IMR-90 (cell line): ENCODE results near the gene GNA15. TPM values are rescaled to one million over a fixed set of nuclear protein-coding genes. Genes with fewer than 3 reads are reported as not detected.
A peak's percentile ranks its signal among the peaks of the same experiment; 100 is the strongest.

ENCODE experiments used
- ATAC-seq: fragments of 200-7000 bp; cut with Tn5 transposase; 2 replicates; pipeline ENCODE4 v1.9.1; 2020; ENCODE audit warnings: low read depth, mild to moderate bottlenecking, moderate library complexity
- BruUV-seq: library from RNA; stranded (reverse); fragments of 400-500 nt; replicated peaks from 2 replicates; lab custom pipeline; 2021; lab: Mats Ljungman, UMichigan
- CTCF ChIA-PET: fragments of 300-600 bp; formaldehyde crosslinking; extraction: SDS; loops from one replicate; lab custom pipeline; 2021; ENCODE audit warnings: antibody characterized with exemption; lab: Yijun Ruan, JAX
- POLR2A ChIA-PET: fragments of 300-600 bp; sonication (Branson Sonifier 250); formaldehyde crosslinking; loops from one replicate; lab custom pipeline; 2022; ENCODE audit warnings: antibody characterized with exemption; ENCODE audit not compliant: unreplicated experiment; lab: Charles Lee
- DNase-seq: peaks from one replicate; pipeline ENCODE4 v3.0.0; 2013
- H2AFZ ChIP-seq: replicated peaks from 2 replicates; pipeline ENCODE3; 2013; ENCODE audit warnings: low read length, mild to moderate bottlenecking; ENCODE audit not compliant: poor library complexity
- H2AK5ac ChIP-seq: 2 replicates; pipeline ENCODE4 v1.6.1; 2013; ENCODE audit warnings: low read depth, low read length, inconsistent platforms
- H2AK9ac ChIP-seq: replicated peaks from 2 replicates; pipeline ENCODE3; 2013; ENCODE audit warnings: mild to moderate bottlenecking, low read depth, low read length, moderate library complexity; ENCODE audit not compliant: poor library complexity
- H2BK120ac ChIP-seq: 2 replicates; pipeline ENCODE4 v1.6.1; 2013; ENCODE audit warnings: low read depth, low read length, inconsistent platforms
- H2BK15ac ChIP-seq: 3 replicates; pipeline ENCODE4 v1.6.1; 2013; ENCODE audit warnings: low read depth, low read length, inconsistent platforms
- H2BK20ac ChIP-seq: 2 replicates; pipeline ENCODE4 v1.6.1; 2013; ENCODE audit warnings: low read depth, mild to moderate bottlenecking, inconsistent platforms, low read length, moderate library complexity
- H2BK5ac ChIP-seq: 2 replicates; pipeline ENCODE4 v1.6.1; 2013; ENCODE audit warnings: mild to moderate bottlenecking, low read depth, low read length, inconsistent platforms; ENCODE audit not compliant: poor library complexity, severe bottlenecking
- H3K14ac ChIP-seq: replicated peaks from 2 replicates; pipeline ENCODE4 v1.6.1; 2013; ENCODE audit warnings: low read depth, low read length, inconsistent platforms
- H3K18ac ChIP-seq: 2 replicates; pipeline ENCODE4 v1.6.1; 2013; ENCODE audit warnings: low read depth, low read length, control low read depth
- H3K23ac ChIP-seq: 2 replicates; pipeline ENCODE4 v1.6.1; 2013; ENCODE audit warnings: low read depth, low read length, inconsistent platforms
- H3K27ac ChIP-seq: 2 replicates; pipeline ENCODE4 v1.5.1; 2013; ENCODE audit warnings: mild to moderate bottlenecking, control low read depth, low read length; ENCODE audit not compliant: insufficient read depth
- H3K27me3 ChIP-seq: 2 replicates; pipeline ENCODE4 v1.6.1; 2013; ENCODE audit warnings: low read length; ENCODE audit not compliant: control insufficient read depth, insufficient read depth
- H3K36me3 ChIP-seq: 2 replicates; pipeline ENCODE4 v1.6.1; 2013; ENCODE audit warnings: low read length, mixed read lengths; ENCODE audit not compliant: control insufficient read depth, insufficient read depth
- H3K4ac ChIP-seq: 2 replicates; pipeline ENCODE4 v1.6.1; 2013; ENCODE audit warnings: low read depth, low read length, inconsistent platforms
- H3K4me1 ChIP-seq: 2 replicates; pipeline ENCODE4 v1.6.1; 2013; ENCODE audit warnings: low read length, mixed read lengths; ENCODE audit not compliant: control insufficient read depth, insufficient read depth
- H3K4me2 ChIP-seq: 2 replicates; pipeline ENCODE4 v1.6.1; 2013; ENCODE audit warnings: low read depth, mild to moderate bottlenecking, control low read depth, low read length, moderate library complexity
- H3K4me3 ChIP-seq: 2 replicates; pipeline ENCODE4 v1.5.1; 2013; ENCODE audit warnings: low read depth, mild to moderate bottlenecking, control low read depth, low read length, moderate library complexity; ENCODE audit not compliant: insufficient read depth
- H3K56ac ChIP-seq: 2 replicates; pipeline ENCODE4 v1.6.1; 2013; ENCODE audit warnings: low read length, inconsistent platforms; ENCODE audit not compliant: insufficient read depth; ENCODE audit errors: extremely low read depth
- H3K79me1 ChIP-seq, 2 experiments: 2 replicates each; pipeline ENCODE4 v1.6.1; 2013; ENCODE audit warnings: low read length in 2 of 2, inconsistent platforms in 1 of 2, low read depth in 1 of 2
- H3K9ac ChIP-seq: 2 replicates; pipeline ENCODE4 v1.6.1; 2013; ENCODE audit warnings: low read depth, low read length, control low read depth
- H3K9me1 ChIP-seq: 2 replicates; pipeline ENCODE4 v1.6.1; 2013; ENCODE audit warnings: low read length, inconsistent platforms; ENCODE audit not compliant: insufficient read depth
- H3K9me3 ChIP-seq: 2 replicates; pipeline ENCODE4 v1.6.1; 2013; ENCODE audit warnings: low read length; ENCODE audit not compliant: control insufficient read depth, insufficient read depth
- H4K20me1 ChIP-seq: 2 replicates; pipeline ENCODE4 v1.6.1; 2013; ENCODE audit warnings: low read length, inconsistent platforms; ENCODE audit not compliant: insufficient read depth
- H4K5ac ChIP-seq: 2 replicates; pipeline ENCODE4 v1.6.1; 2013; ENCODE audit warnings: mild to moderate bottlenecking, low read depth, low read length, control low read depth
- H4K8ac ChIP-seq, 2 experiments: 2 replicates each; pipeline ENCODE4 v1.6.1; 2013; ENCODE audit warnings: low read depth in 2 of 2, low read length in 2 of 2, control low read depth in 1 of 2, inconsistent platforms in 1 of 2
- H4K91ac ChIP-seq: 2 replicates; pipeline ENCODE4 v1.6.1; 2013; ENCODE audit warnings: low read depth, low read length, inconsistent platforms; ENCODE audit not compliant: insufficient read depth
- BHLHE40 ChIP-seq: fragments of 150-350 bp; IDR thresholded peaks from 2 replicates; pipeline ENCODE4 v1.6.1; 2016; ENCODE audit warnings: mild to moderate bottlenecking, low read depth, low read length
- CTCF ChIP-seq: conservative IDR thresholded peaks from 2 replicates; pipeline ENCODE4 v1.5.1; 2012; ENCODE audit warnings: mild to moderate bottlenecking, low read depth, low read length, improper control_type of control experiment
- ELK1 ChIP-seq: fragments of 150-350 bp; IDR thresholded peaks from 2 replicates; pipeline ENCODE4 v1.6.1; 2016; ENCODE audit warnings: low read depth, mild to moderate bottlenecking, low read length, moderate library complexity, borderline replicate concordance
- FOS ChIP-seq: fragments of 150-350 bp; IDR thresholded peaks from 2 replicates; pipeline ENCODE4 v1.6.1; 2016; ENCODE audit warnings: low read depth, low read length
- MAZ ChIP-seq: IDR thresholded peaks from 2 replicates; pipeline ENCODE4 v1.6.1; 2012; ENCODE audit warnings: low read depth, mild to moderate bottlenecking, low read length, improper control_type of control experiment, moderate library complexity, borderline replicate concordance
- NFE2L2 ChIP-seq: fragments of 150-350 bp; IDR thresholded peaks from 2 replicates; pipeline ENCODE4 v1.6.1; 2016; ENCODE audit warnings: low read depth, mild to moderate bottlenecking, low read length
- POLR2A ChIP-seq: IDR thresholded peaks from 2 replicates; pipeline ENCODE4 v1.6.1; 2012; ENCODE audit warnings: mild to moderate bottlenecking, low read depth, low read length
- RAD21 ChIP-seq: IDR thresholded peaks from 2 replicates; pipeline ENCODE4 v1.6.1; 2012; ENCODE audit warnings: low read length, improper control_type of control experiment
- RFX5 ChIP-seq: IDR thresholded peaks from 2 replicates; pipeline ENCODE4 v1.8.0; 2012; ENCODE audit warnings: low read depth, mild to moderate bottlenecking, low read length, moderate library complexity
- USF2 ChIP-seq: fragments of 150-350 bp; IDR thresholded peaks from 2 replicates; pipeline ENCODE4 v1.6.1; 2017; ENCODE audit warnings: mild to moderate bottlenecking, antibody characterized with exemption, low read length, low read depth
- WGBS, 2 experiments: methylation state at CpG; one replicate each; pipeline versions ENCODE4 v1.1.5 to v1.1.7; 2013; ENCODE audit warnings: missing lambda C conversion rate in 2 of 2; ENCODE audit not compliant: insufficient read length in 1 of 2; ENCODE audit errors: extremely low coverage in 2 of 2; 5-methylcytosine and 5-hydroxymethylcytosine counted together
- dilution Hi-C: fragments of 300-500 bp; cut with HindIII; formaldehyde crosslinking; loops from one replicate; pipeline ENCODE4 v1.14.3; 2018; ENCODE audit warnings: low sequenced_read_pairs; ENCODE audit not compliant: unreplicated experiment
- in situ Hi-C: fragments of 300-500 bp; cut with MboI; formaldehyde crosslinking; loops from 3 replicates; pipeline ENCODE4 v1.14.3; 2019; ENCODE audit warnings: low sequenced_read_pairs, inconsistent platforms, mixed read lengths
- intact Hi-C: fragments of 100-400 bp; cut with micrococcal nuclease; formaldehyde crosslinking; loops from 2 replicates; pipeline ENCODE4 v1.10.0; 2022
- polyA plus RNA-seq, 3 experiments: library from polyadenylated mRNA; depleted of rRNA; stranded (reverse); fragments of >200 nt; gene quantifications; 2 replicates each; pipeline ENCODE4 v1.2.3, GENCODE V29; 2012; ENCODE audit warnings: low replicate concordance in 1 of 3
- total RNA-seq: library from RNA; depleted of rRNA; stranded (reverse); fragments of >200 nt; gene quantifications from 2 replicates; pipeline ENCODE4 v1.2.3, GENCODE V29; 2012

The GNA15 gene
- total and polyA plus RNA-seq, 2 of the 4 experiments (the other 2 are of a cell fraction), result 0.18 TPM; not detected in 1

GRCh38 chr19:3145909-3146676, 10.3 kb downstream of the GNA15 start:
- no peak overlapping the region for H3K23ac ChIP-seq
- H3K27me3 ChIP-seq, result no peaks in the 10 kb centered on the region
- peak overlapping the region; percentile 3 for H2AFZ ChIP-seq
- no peak for TF ChIP-seq MAZ
- no peak for TF ChIP-seq FOS
- no peak for TF ChIP-seq ELK1
- no peak for TF ChIP-seq BHLHE40
- no peak for TF ChIP-seq CTCF
- TF ChIP-seq USF2, result no peak
- TF ChIP-seq NFE2L2, result no peak
- TF ChIP-seq RFX5, result no peak
- TF ChIP-seq RAD21, result no peak
- TF ChIP-seq POLR2A, result no peak
- H3K36me3 ChIP-seq, result no peaks in the 10 kb centered on the region
- no peak overlapping the region for H3K27ac ChIP-seq
- H3K9me1 ChIP-seq, result peaks cover 12% of the 10 kb centered on the region; the same call in 1 of the 2 replicates
- H3K9ac ChIP-seq, result no peak overlapping the region
- H3K9me3 ChIP-seq, result no peaks in the 10 kb centered on the region
- BruUV-seq, result no TSS peak
- DNase-seq (no peak), ATAC-seq (no peak)
- no peak overlapping the region for H3K18ac ChIP-seq
- H3K4me3 ChIP-seq, result no peak overlapping the region
- H4K8ac ChIP-seq, result no peak overlapping the region
- no peak overlapping the region for H3K56ac ChIP-seq
- H4K91ac ChIP-seq, result no peak overlapping the region
- H3K4me2 ChIP-seq, result no peak overlapping the region
- dilution Hi-C loops, result no loop called here
- no peak overlapping the region for H3K14ac ChIP-seq
- H3K4ac ChIP-seq, result no peak overlapping the region
- ChIA-PET CTCF (no interaction called here), POLR2A (no interaction called here)
- H2BK20ac ChIP-seq, result no peak overlapping the region
- 94% methylated on average over 12 of the region's 20 CpGs; no CpG with 5 or more reads in 1 of the 2 experiments for WGBS, 2 experiments
- no peak overlapping the region for H4K5ac ChIP-seq
- H2BK120ac ChIP-seq, result no peak overlapping the region
- intact Hi-C loops, result no loop called here
- H2AK5ac ChIP-seq, result peak overlapping the region; percentile 39; the same call in 1 of the 2 replicates
- H2BK5ac ChIP-seq, result no peak overlapping the region
- no peaks in the 10 kb centered on the region; a peak in 1 of 4 replicates for H3K79me1 ChIP-seq
- no peaks in the 10 kb centered on the region; the same call in 1 of the 2 replicates for H4K20me1 ChIP-seq
- peaks cover 7% of the 10 kb centered on the region for H3K4me1 ChIP-seq
- H2BK15ac ChIP-seq, result no peak overlapping the region
- H2AK9ac ChIP-seq, result no peak overlapping the region
- in situ Hi-C loops, result no loop called here
